ENCODE measurements around the gene TSPAN31.
A peak's percentile ranks its signal among the peaks of the same experiment; 100 is the strongest.

Gene TSPAN31

DNA sequence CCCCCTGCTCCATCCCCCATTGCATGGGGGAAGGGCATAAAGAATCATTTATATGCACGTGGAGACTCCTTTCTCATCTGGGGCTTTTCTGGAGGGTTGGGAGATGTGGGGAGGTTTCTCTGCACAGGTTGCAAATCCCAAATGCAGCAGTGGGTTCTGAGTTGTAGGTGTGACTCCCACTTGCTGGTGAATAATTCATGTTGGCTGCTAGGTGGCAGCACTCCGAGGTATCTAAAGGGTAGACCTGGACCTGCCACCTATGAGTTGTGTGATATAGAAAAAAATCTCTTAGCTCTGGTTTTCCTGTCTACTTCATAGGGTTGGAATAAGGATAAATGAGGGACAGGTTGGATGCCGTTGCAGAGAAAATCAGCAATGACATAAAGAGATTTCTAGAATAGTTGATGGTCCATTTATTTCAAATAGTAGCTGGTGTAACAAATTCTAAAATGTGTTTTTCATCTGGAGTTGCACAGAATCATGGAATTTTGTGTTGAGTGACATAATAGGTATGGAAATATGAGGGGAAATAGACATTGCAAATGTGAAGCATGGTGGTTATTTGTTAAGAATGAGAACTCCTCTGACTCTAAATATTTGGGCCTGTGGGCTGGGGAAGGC is 14.6 kb downstream of the TSPAN31 start:
- peaks cover 0 to 14% (median 7%) of the 10 kb centered on the region in 4 donors for H3K4me1 ChIP-seq
- DNase-seq = no peak
- no peaks in the 10 kb centered on the region for H3K9me3 ChIP-seq
- intact Hi-C loops (cut with DNase I; ENCODE audit: low total_unique reads) = no loop called here
- peaks cover 0 to 36% of the 10 kb centered on the region in 2 donors for H3K27me3 ChIP-seq
- H3K27ac ChIP-seq = no peak overlapping the region
- no peak overlapping the region for H3K4me3 ChIP-seq
- TF ChIP-seq, protein P1, sequence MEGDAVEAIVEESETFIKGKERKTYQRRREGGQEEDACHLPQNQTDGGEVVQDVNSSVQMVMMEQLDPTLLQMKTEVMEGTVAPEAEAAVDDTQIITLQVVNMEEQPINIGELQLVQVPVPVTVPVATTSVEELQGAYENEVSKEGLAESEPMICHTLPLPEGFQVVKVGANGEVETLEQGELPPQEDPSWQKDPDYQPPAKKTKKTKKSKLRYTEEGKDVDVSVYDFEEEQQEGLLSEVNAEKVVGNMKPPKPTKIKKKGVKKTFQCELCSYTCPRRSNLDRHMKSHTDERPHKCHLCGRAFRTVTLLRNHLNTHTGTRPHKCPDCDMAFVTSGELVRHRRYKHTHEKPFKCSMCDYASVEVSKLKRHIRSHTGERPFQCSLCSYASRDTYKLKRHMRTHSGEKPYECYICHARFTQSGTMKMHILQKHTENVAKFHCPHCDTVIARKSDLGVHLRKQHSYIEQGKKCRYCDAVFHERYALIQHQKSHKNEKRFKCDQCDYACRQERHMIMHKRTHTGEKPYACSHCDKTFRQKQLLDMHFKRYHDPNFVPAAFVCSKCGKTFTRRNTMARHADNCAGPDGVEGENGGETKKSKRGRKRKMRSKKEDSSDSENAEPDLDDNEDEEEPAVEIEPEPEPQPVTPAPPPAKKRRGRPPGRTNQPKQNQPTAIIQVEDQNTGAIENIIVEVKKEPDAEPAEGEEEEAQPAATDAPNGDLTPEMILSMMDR (IDR thresholded peaks at IDR 0.05) = no peak
- peaks cover 0 to 14% (median 12%) of the 10 kb centered on the region in 3 donors for H3K36me3 ChIP-seq

DNA sequence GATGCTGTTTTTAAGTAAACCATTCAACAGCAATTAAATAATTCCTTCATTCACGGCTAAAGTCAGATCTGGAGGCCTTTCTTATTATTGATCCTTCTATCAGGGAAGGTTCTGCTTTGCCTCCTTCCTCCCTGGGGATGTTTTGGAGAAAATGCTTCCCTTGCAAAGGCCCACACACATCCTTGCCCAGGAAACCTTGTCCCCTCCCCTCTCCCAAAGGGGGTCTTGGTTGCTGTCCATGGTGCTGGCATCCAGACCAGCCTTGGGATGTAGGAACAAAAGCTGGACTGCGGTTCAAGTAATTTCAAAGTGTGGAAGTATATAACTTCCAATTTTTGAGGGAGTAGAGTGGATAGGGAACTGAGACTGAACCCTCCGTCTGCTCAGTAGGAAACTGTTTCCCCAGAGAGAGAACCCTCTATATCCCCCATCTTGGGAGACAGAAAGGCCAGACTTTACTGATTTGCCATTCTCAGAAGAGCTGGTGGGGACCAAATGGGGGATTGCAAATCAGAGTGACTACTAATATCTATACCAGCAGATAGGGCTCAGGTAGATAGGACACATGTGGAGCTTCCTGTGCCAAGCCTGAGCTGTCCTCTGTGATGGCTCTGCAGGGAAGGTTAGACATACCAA is 15.6 kb downstream of the TSPAN31 start:
- no peak for DNase-seq
- Histone ChIP-seq H3K27ac (no peak overlapping the region), H3K4me3 (no peak overlapping the region), H3K27me3 (peaks cover 0 to 46% of the 10 kb centered on the region in 2 donors), H3K36me3 (peaks cover 0 to 14% (median 12%) of the 10 kb centered on the region in 3 donors), H3K4me1 (peaks cover 0 to 19% (median 14%) of the 10 kb centered on the region in 4 donors), H3K9me3 (no peaks in the 10 kb centered on the region)
- intact Hi-C loops (cut with DNase I; ENCODE audit: low total_unique reads) = no loop called here
- TF ChIP-seq, protein P1 (IDR thresholded peaks at IDR 0.05) = no peak

DNA sequence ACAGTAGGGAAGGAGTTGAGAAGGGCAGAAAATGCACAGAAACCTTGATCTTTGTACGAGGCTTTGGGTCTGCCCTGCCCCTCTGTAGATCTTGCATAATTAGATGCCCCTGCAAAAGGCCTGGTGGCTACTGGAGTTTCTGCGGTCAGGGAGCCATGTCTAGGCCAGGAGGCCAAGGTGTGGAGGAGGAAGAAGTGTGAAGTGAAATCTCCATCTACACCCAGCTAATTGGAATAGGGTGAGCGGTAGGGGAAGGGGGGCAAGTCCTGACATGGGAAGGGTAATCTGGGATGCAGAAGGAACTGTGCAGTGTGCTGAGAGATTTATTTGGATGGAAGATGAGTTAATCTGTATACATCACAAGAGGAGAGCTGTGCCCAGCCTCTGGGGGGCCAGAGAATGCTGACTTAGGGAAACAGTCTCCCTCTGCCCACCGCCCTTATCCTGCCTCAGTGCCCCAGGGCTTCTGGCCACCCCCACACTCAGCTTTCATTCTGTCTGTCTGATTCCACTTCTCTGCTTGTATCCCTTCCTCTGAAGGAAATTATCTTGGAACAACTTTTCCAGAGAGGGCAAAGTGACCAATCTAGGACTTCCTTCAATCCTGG is 16.7 kb downstream of the TSPAN31 start:
- DNase-seq = peak in 1 of 2 donors; percentile 13
- Histone ChIP-seq H3K4me1 (peaks cover 0 to 22% (median 21%) of the 10 kb centered on the region in 4 donors), H3K27ac (no peak overlapping the region), H3K9me3 (no peaks in the 10 kb centered on the region), H3K4me3 (no peak overlapping the region), H3K36me3 (peaks cover 0 to 14% (median 12%) of the 10 kb centered on the region in 3 donors), H3K27me3 (peaks cover 0 to 54% of the 10 kb centered on the region in 2 donors)
- TF ChIP-seq, protein P1 (IDR thresholded peaks at IDR 0.05) = no peak
- intact Hi-C loops (cut with DNase I; ENCODE audit: low total_unique reads) = no loop called here

DNA sequence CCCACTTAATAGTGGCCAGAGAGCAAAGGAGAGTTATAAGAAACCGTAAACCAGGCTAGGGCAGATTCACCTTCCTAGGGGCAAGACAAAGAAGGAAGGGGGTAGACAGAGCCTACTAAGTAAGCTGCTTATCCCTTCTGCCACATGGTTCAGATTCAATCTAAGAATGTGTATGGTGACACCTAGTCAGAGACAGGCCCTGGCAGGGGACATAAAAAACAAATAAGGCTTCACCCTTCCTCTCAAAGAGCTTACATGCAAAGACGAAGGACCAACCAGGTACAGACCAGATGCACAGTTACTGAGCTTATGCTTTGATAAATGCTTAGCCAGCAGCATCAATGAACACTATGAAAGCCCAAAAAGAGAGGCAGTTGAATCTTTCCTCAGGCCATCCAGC is 17.6 kb downstream of the TSPAN31 start:
- H3K4me1 ChIP-seq = peaks cover 0 to 31% (median 29%) of the 10 kb centered on the region in 4 donors
- no peak overlapping the region for H3K4me3 ChIP-seq
- intact Hi-C loops (cut with DNase I; ENCODE audit: low total_unique reads) = no loop called here
- H3K27me3 ChIP-seq = peaks cover 0 to 54% of the 10 kb centered on the region in 2 donors
- H3K36me3 ChIP-seq = peaks cover 0 to 14% (median 12%) of the 10 kb centered on the region in 3 donors
- DNase-seq = no peak
- TF ChIP-seq, protein P1 (IDR thresholded peaks at IDR 0.05) = no peak
- no peak overlapping the region for H3K27ac ChIP-seq
- H3K9me3 ChIP-seq = no peaks in the 10 kb centered on the region

DNA sequence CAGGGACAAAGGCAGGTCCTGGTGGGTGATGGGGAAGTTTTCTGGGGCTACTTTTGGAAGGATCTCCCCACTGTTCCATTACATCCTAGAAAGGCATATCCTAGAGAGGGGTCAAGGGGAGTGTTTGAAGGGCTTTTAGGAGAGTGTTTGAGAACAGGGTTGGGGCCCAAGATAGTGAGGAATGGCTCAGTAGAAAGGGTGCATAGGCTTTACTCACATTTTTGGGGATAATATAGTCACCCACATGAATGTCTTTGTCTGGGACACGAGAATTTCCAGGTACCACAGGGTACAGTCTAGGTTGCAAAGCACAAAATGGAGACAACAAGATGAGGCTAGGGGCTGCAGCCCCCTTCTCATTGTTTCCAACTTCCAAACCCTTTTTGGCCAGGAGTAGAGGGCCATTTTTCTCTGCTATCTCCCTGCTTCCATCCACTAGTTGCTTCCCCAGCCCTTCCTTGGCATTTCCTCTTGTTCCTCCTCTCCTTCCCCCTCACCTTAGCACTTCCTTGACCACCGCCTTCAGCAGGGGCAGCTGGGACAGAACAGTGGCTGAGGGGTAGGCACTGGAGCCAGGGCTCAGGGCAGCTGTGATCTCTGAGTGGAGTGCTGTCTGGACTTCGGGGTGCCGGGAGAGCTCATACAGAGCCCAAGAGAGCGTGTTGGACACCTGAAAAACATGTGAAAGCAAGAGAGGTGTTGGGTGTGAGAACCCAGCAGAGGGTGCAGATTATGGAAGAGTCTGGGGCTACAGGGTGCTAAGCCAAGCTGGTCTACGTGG is 19.2 kb downstream of the TSPAN31 start:
- Histone ChIP-seq H3K27me3 (peaks cover 0 to 54% of the 10 kb centered on the region in 2 donors), H3K4me1 (peaks cover 0 to 31% (median 29%) of the 10 kb centered on the region in 4 donors), H3K27ac (no peak overlapping the region), H3K4me3 (no peak overlapping the region), H3K36me3 (peaks cover 0 to 12% (median 8%) of the 10 kb centered on the region in 3 donors), H3K9me3 (no peaks in the 10 kb centered on the region)
- DNase-seq = peak in 1 of 2 donors; percentile 49
- TF ChIP-seq, protein P1 (IDR thresholded peaks at IDR 0.05) = no peak
- intact Hi-C loops (cut with DNase I; ENCODE audit: low total_unique reads) = no loop called here

Data from tibial artery (tissue), 4 donors.